ENCODE results near the gene BOD1L2.

BOD1L2 gene

DNA sequence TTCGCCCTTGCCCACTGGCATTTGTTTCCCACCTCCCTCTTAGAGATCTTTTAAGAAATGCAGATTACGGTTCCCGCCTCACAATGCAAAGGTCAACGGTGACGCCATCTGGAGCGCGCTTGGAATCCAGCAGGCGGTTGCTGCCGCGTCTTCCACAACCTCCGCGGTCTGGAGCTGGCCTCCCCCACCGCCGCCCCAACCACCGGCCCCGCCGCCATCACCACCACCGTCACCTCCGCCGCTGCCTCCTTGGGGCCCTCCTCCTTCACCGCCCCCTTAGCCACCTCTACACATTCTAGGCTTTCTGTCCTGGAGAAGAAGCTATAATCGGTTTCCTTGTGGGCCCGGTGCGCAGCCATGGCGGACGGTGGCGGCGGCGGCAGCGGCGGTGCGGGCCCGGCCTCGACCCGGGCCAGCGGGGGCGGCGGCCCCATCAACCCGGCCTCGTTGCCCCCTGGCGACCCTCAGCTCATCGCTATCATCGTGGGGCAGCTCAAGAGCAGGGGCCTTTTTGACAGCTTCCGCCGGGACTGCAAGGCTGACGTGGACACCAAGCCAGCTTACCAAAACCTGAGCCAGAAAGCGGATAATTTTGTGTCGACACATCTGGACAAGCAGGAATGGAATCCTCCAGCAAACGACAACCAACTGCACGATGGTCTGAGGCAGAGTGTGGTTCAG is at the start of gene BOD1L2:
BOD1L2 (plus strand) TSS at position 132 of the 681 bp plus-strand sequence; CDS start at position 358, 226 bp downstream.
- no peak for ATAC-seq (replicated peaks; ENCODE audit: extremely low read depth, poor library complexity, severe bottlenecking)
- Mint-ChIP-seq H3K4me3 (no peak within 1 kb of the TSS), H3K9me3 (no peaks in the 10 kb centered on the region), H3K4me1 (peaks cover 6% of the 10 kb centered on the region), H3K27ac (ENCODE audit: low read depth) (no peak within 1 kb of the TSS), H3K27me3 (peaks cover 37% of the 10 kb centered on the region), H3K36me3 (ENCODE audit: insufficient read depth) (no peaks in the 10 kb centered on the region)
- DNase-seq (ENCODE audit: low spot score in 2 of 2) = no peak

GRCh38 chr18:57107140-57107832 is 39.6 kb upstream of the BOD1L2 start:
- DNase-seq (ENCODE audit: low spot score in 2 of 2) = no peak
- ATAC-seq (replicated peaks; ENCODE audit: extremely low read depth, poor library complexity, severe bottlenecking) = no peak
- Mint-ChIP-seq H3K36me3 (ENCODE audit: insufficient read depth) (no peaks in the 10 kb centered on the region), H3K27ac (ENCODE audit: low read depth) (no peak overlapping the region), H3K4me3 (no peak overlapping the region), H3K4me1 (no peaks in the 10 kb centered on the region), H3K27me3 (peaks cover 27% of the 10 kb centered on the region), H3K9me3 (peaks cover 8% of the 10 kb centered on the region)

GRCh38 chr18:57110290-57110689 is 36.6 kb upstream of the BOD1L2 start:
- no peak overlapping the region for H3K4me3 Mint-ChIP-seq
- ATAC-seq (replicated peaks; ENCODE audit: extremely low read depth, poor library complexity, severe bottlenecking) (no peak), DNase-seq (ENCODE audit: low spot score in 2 of 2) (no peak)
- no peaks in the 10 kb centered on the region for H3K4me1 Mint-ChIP-seq
- H3K27me3 Mint-ChIP-seq = peaks cover 20% of the 10 kb centered on the region
- no peak overlapping the region for H3K27ac Mint-ChIP-seq (ENCODE audit: low read depth)
- H3K9me3 Mint-ChIP-seq = peaks cover 6% of the 10 kb centered on the region
- H3K36me3 Mint-ChIP-seq (ENCODE audit: insufficient read depth) = no peaks in the 10 kb centered on the region

DNA sequence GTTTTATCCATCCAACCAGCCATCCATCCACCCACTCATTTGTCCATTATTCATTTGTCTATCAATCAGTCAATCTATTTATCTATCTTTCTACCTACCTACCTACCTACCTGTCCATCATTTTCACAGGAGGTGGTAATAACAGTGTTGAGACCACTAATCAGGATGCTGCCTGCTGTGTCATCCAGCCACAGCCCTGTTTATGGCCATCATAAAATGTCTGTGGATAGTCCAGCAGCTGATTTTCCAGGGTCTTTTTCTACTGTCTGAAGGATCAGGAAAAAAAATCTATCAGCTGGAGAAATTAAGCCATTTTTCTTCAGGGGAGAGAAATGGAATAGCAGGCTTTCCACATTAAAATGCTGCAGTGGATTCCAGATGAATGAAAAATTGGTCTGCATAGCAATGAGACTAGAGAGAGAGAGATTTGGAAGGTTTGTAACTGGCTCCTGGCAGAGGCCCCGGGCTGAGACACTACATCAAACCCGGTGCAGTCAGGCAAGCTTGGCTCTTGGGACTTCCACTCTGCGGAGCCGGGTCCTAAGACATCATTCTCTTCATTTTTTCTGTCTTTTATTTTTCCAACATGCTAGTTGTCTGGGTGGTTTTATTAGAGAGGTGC is 33.0 kb upstream of the BOD1L2 start:
- peaks cover 29% of the 10 kb centered on the region for H3K27me3 Mint-ChIP-seq
- no peaks in the 10 kb centered on the region for H3K4me1 Mint-ChIP-seq
- no peak overlapping the region for H3K4me3 Mint-ChIP-seq
- no peak for DNase-seq (ENCODE audit: low spot score in 2 of 2)
- H3K9me3 Mint-ChIP-seq = no peaks in the 10 kb centered on the region
- ATAC-seq (replicated peaks; ENCODE audit: extremely low read depth, poor library complexity, severe bottlenecking) = no peak
- H3K36me3 Mint-ChIP-seq (ENCODE audit: insufficient read depth) = no peaks in the 10 kb centered on the region
- H3K27ac Mint-ChIP-seq (ENCODE audit: low read depth) = no peak overlapping the region

DNA sequence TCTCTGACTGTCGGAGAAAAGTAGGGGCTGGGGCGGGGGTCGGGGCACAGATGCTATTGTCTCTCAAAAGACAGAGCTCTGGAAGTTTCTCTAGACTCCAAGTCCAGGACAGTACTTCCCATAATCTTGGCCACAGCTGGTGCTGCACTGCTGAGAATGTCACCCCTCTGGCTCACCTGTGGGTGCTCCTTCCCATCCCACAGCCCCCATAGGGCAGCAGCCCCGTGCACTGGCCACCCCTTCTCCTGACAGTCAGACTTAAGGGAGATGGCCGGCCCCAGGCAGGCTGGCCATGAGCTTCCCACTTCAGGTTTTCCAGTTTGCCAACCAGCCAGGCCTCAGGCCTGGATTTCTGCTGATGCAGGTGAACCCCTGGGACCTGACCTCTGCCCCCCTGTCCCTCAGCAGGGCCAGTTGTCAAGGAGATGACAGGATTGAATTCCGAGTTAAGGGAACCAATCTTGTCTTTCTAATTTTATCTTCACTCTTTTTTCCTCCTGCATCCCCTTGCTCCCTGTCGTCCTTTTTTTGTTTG is 30.2 kb upstream of the BOD1L2 start:
- Mint-ChIP-seq H3K4me1 (no peaks in the 10 kb centered on the region), H3K9me3 (no peaks in the 10 kb centered on the region), H3K27me3 (peaks cover 41% of the 10 kb centered on the region), H3K4me3 (no peak overlapping the region), H3K27ac (ENCODE audit: low read depth) (no peak overlapping the region), H3K36me3 (ENCODE audit: insufficient read depth) (no peaks in the 10 kb centered on the region)
- DNase-seq (ENCODE audit: low spot score in 2 of 2) (no peak), ATAC-seq (replicated peaks; ENCODE audit: extremely low read depth, poor library complexity, severe bottlenecking) (no peak)

DNA sequence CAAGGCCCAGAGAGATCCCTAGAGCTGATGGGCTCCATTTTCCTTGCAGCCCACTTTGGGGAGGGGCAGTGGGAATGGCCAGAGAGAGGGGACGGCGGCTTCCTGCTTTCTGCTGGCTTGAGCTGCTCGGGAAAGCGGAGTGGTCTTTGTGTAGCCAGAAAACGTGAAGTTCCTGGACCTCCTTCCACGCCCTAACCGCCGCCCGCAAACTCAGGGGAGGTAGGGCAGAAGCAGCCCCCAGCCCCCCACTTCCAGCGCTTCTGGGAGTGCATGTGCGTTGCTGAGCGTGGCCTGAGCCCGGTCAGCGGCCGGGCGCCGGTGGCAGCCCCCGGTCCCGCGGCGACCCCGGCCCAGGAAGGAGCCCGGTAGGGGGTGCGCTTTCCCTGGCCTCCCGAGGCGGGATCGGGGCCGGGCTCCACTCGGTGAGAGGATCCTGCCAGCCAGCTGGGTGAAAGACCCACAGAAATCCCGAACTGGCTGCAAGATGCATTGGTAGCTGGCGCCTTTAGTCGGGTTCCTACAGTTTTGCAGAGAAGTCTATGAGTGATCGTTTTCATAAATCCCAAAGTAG is 25.3 kb upstream of the BOD1L2 start:
- no peak overlapping the region for H3K27ac Mint-ChIP-seq (ENCODE audit: low read depth)
- H3K4me3 Mint-ChIP-seq = no peak overlapping the region
- DNase-seq (ENCODE audit: low spot score in 2 of 2) (no peak), ATAC-seq (replicated peaks; ENCODE audit: extremely low read depth, poor library complexity, severe bottlenecking) (no peak)
- peaks cover 60% of the 10 kb centered on the region for H3K27me3 Mint-ChIP-seq
- H3K9me3 Mint-ChIP-seq = no peaks in the 10 kb centered on the region
- no peaks in the 10 kb centered on the region for H3K36me3 Mint-ChIP-seq (ENCODE audit: insufficient read depth)
- H3K4me1 Mint-ChIP-seq = no peaks in the 10 kb centered on the region

DNA sequence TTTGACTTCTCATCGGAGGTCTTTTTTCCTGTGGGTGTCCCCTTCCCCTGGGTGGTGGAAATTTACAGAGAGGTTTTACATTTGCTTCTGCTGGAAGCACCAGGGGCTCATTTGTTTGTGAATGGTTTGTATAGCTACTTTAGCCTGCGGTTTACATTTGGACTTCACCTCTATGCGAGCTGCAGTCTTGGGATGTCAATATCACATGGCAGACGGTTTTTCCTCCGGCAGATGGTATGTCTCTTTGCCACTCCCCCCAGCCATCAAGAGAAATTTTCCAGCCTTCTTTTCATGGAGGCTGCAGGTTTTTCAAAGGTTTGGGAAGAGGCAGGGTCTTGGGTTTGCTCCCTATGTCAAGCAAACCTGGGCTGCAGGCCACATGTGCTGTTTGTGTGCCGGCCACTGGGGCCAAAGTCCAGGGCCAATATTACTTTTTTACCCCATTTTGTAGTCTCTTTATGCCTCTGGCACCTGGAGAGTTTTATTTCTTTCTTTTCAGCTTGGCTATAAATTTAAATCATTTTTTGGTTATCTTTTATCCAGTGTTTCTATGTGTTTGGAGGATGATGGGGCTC is 23.9 kb upstream of the BOD1L2 start:
- no peaks in the 10 kb centered on the region for H3K9me3 Mint-ChIP-seq
- H3K27ac Mint-ChIP-seq (ENCODE audit: low read depth) = no peak overlapping the region
- H3K36me3 Mint-ChIP-seq (ENCODE audit: insufficient read depth) = no peaks in the 10 kb centered on the region
- ATAC-seq (replicated peaks; ENCODE audit: extremely low read depth, poor library complexity, severe bottlenecking) (no peak), DNase-seq (ENCODE audit: low spot score in 2 of 2) (no peak)
- H3K4me1 Mint-ChIP-seq = no peaks in the 10 kb centered on the region
- no peak overlapping the region for H3K4me3 Mint-ChIP-seq
- peaks cover 47% of the 10 kb centered on the region for H3K27me3 Mint-ChIP-seq

DNA sequence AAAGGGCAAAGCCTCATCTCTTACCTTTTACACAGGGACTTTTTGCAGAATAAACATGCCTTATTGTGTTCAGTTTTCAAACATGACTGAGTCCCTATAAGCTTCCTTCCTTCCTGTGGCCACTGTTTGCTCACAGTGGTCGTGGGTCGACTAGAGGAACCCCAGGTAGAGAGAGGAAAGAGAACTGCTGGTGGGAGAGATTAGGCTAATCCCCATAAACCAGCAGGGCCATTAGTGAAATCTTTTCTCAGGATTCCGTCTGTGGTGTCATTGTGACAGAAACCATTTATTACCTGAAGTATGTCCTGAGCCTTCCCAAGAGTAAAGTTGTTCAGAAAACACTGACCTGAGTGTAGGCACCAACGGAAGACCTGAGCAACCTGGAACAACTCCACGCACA is 21.3 kb upstream of the BOD1L2 start:
- no peak for DNase-seq (ENCODE audit: low spot score in 2 of 2)
- Mint-ChIP-seq H3K4me3 (no peak overlapping the region), H3K27me3 (peaks cover 52% of the 10 kb centered on the region), H3K4me1 (no peaks in the 10 kb centered on the region), H3K27ac (ENCODE audit: low read depth) (no peak overlapping the region), H3K9me3 (no peaks in the 10 kb centered on the region), H3K36me3 (ENCODE audit: insufficient read depth) (no peaks in the 10 kb centered on the region)
- ATAC-seq (replicated peaks; ENCODE audit: extremely low read depth, poor library complexity, severe bottlenecking) = no peak

GRCh38 chr18:57128220-57128932 is 18.5 kb upstream of the BOD1L2 start:
- no peak for ATAC-seq (replicated peaks; ENCODE audit: extremely low read depth, poor library complexity, severe bottlenecking)
- no peaks in the 10 kb centered on the region for H3K9me3 Mint-ChIP-seq
- H3K4me1 Mint-ChIP-seq = no peaks in the 10 kb centered on the region
- no peaks in the 10 kb centered on the region for H3K36me3 Mint-ChIP-seq (ENCODE audit: insufficient read depth)
- no peak overlapping the region for H3K27ac Mint-ChIP-seq (ENCODE audit: low read depth)
- H3K4me3 Mint-ChIP-seq = no peak overlapping the region
- DNase-seq (ENCODE audit: low spot score in 2 of 2) = no peak
- peaks cover 40% of the 10 kb centered on the region for H3K27me3 Mint-ChIP-seq

DNA sequence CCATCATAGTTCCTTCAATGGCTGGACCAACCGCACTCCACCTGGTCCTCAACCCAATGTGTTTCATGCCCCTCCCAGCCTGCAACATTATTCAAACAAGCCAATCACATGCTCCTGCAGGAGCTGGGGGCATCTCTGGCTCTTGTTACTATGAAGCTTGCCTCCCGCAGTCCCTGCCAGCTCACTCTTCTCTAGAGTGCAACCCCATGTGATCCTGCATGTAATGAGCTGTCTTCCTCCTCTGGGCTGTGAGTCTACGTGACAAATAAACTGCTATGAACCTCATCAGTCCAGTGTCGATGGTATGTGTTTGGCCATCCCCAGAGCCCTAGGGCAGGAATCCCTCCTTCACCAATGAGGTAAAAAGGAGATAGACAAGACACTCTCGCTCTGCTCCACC is 15.8 kb upstream of the BOD1L2 start:
- ATAC-seq (replicated peaks; ENCODE audit: extremely low read depth, poor library complexity, severe bottlenecking) (no peak), DNase-seq (ENCODE audit: low spot score in 2 of 2) (no peak)
- H3K36me3 Mint-ChIP-seq (ENCODE audit: insufficient read depth) = no peaks in the 10 kb centered on the region
- no peak overlapping the region for H3K4me3 Mint-ChIP-seq
- no peaks in the 10 kb centered on the region for H3K4me1 Mint-ChIP-seq
- H3K27me3 Mint-ChIP-seq = peaks cover 39% of the 10 kb centered on the region
- H3K9me3 Mint-ChIP-seq = no peaks in the 10 kb centered on the region
- no peak overlapping the region for H3K27ac Mint-ChIP-seq (ENCODE audit: low read depth)

GRCh38 chr18:57131782-57132181 is 15.1 kb upstream of the BOD1L2 start:
- peaks cover 32% of the 10 kb centered on the region for H3K27me3 Mint-ChIP-seq
- ATAC-seq (replicated peaks; ENCODE audit: extremely low read depth, poor library complexity, severe bottlenecking) = no peak
- DNase-seq (ENCODE audit: low spot score in 2 of 2) = no peak
- H3K4me3 Mint-ChIP-seq = no peak overlapping the region
- H3K27ac Mint-ChIP-seq (ENCODE audit: low read depth) = no peak overlapping the region
- no peaks in the 10 kb centered on the region for H3K9me3 Mint-ChIP-seq
- no peaks in the 10 kb centered on the region for H3K4me1 Mint-ChIP-seq
- no peaks in the 10 kb centered on the region for H3K36me3 Mint-ChIP-seq (ENCODE audit: insufficient read depth)

DNA sequence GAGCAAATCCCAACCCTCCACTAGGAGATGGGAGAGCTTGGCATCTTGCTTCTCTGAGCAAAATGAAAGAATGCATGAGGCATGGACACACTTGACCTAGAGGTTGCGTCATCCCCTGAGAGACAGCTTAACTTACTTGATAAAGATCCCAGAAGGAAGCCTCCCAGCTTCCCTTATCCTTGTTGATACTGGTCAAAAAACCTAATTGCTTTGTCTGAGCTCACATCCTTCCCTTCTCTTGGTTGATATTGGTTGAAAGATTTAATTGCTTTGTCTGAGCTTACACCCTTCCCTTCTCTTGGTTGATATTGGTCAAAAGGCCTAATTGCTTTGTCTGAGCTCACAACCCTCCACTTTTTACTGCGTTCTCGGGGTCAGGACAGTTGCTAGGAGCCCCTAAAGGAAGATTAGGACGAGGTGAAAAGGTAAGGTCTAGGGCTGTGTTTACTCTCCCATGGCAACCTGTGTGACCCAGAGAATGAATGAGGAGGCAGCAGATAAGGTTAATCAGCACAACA is 12.2 kb upstream of the BOD1L2 start:
- ATAC-seq (replicated peaks; ENCODE audit: extremely low read depth, poor library complexity, severe bottlenecking) = no peak
- H3K27me3 Mint-ChIP-seq = peaks cover 19% of the 10 kb centered on the region
- no peaks in the 10 kb centered on the region for H3K9me3 Mint-ChIP-seq
- H3K4me1 Mint-ChIP-seq = no peaks in the 10 kb centered on the region
- no peak overlapping the region for H3K4me3 Mint-ChIP-seq
- no peak overlapping the region for H3K27ac Mint-ChIP-seq (ENCODE audit: low read depth)
- H3K36me3 Mint-ChIP-seq (ENCODE audit: insufficient read depth) = no peaks in the 10 kb centered on the region
- no peak for DNase-seq (ENCODE audit: low spot score in 2 of 2)
